ACC112 (cell line): ENCODE results near the gene ZFYVE21.

Experiments
- H2AFZ ChIP-seq: fragments of 200-600 bp; sonication (generic); one replicate; pipeline ENCODE4 v1.6.0; 2017; ENCODE audit warnings: antibody characterized with exemption, low read length; ENCODE audit not compliant: unreplicated experiment
- H3K27ac ChIP-seq: fragments of 200-600 bp; sonication (generic); 2 replicates; pipeline ENCODE4 v1.5.1; 2014; ENCODE audit warnings: low read depth, mild to moderate bottlenecking, antibody characterized with exemption, low read length, moderate library complexity
- H3K27me3 ChIP-seq: fragments of 200-600 bp; sonication (generic); 2 replicates; pipeline ENCODE4 v1.6.1; 2014; ENCODE audit warnings: mild to moderate bottlenecking, antibody characterized with exemption, low read length, moderate library complexity, mixed read lengths; ENCODE audit not compliant: insufficient read depth
- H3K36me3 ChIP-seq: fragments of 200-600 bp; sonication (generic); 2 replicates; pipeline ENCODE4 v1.6.1; 2016; ENCODE audit warnings: mild to moderate bottlenecking, antibody characterized with exemption, low read length, moderate library complexity, mixed read lengths; ENCODE audit not compliant: insufficient read depth
- H3K4me1 ChIP-seq: fragments of 200-600 bp; sonication (generic); one replicate; pipeline ENCODE4 v1.6.1; 2016; ENCODE audit warnings: low read length, mixed read lengths; ENCODE audit not compliant: insufficient read depth, unreplicated experiment, control insufficient read depth
- H3K4me3 ChIP-seq: fragments of 200-600 bp; sonication (generic); 2 replicates; pipeline ENCODE4 v1.5.1; 2014; ENCODE audit warnings: mild to moderate bottlenecking, low read depth, low read length
- H3K79me2 ChIP-seq: fragments of 200-600 bp; sonication (generic); one replicate; pipeline ENCODE4 v1.6.0; 2016; ENCODE audit warnings: low read length; ENCODE audit not compliant: control insufficient read depth, unreplicated experiment, insufficient read depth

ZFYVE21 gene

DNA sequence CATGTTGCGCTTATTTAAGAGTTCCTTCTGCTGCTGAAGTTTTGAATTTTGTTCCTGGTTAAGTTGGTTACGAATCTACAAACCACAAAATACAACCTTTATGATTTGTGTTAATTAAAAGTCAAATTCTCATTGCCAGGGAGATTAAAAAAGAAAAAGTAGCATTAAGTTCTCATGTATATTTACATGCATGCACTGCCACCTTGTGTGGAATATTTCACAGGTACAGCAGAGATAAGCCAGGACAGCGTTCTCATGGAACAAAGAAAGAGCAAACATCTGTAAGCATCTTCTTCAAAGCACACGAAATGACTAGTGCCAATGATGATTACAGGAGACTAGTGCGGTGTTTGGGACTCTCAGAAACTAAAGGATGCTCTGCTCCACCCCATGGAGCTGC lies 34.2 kb downstream of the ZFYVE21 start:
- no peaks in the 10 kb centered on the region for H3K36me3 ChIP-seq
- no peaks in the 10 kb centered on the region for H3K79me2 ChIP-seq
- no peak overlapping the region for H3K27ac ChIP-seq
- no peak overlapping the region for H3K4me3 ChIP-seq
- H2AFZ ChIP-seq: no peak overlapping the region
- no peaks in the 10 kb centered on the region for H3K27me3 ChIP-seq
- H3K4me1 ChIP-seq: peaks cover 15% of the 10 kb centered on the region

DNA sequence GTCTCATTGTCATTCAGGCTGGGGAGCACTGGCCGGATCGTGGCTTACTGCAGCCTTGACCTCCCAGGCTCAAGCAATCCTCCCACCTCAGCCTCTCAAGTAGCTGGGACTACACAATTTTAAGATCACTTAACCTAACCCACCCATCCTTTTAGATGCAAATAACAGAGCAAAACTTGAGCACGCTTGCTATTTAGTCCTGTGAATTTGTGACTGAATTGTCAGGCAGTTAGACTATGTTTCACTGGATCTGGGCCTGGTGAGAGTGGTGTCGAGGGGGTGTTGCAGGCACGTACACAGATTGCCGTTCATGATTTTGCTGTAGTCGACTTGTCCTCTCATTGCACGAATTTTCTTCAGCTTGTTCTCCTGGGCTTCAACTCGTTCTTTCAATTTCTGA lies 38.2 kb downstream of the ZFYVE21 start:
- Histone ChIP-seq H3K4me1 (peaks cover 15% of the 10 kb centered on the region), H3K79me2 (no peaks in the 10 kb centered on the region), H2AFZ (no peak overlapping the region), H3K36me3 (no peaks in the 10 kb centered on the region), H3K27me3 (no peaks in the 10 kb centered on the region), H3K27ac (no peak overlapping the region), H3K4me3 (no peak overlapping the region)

DNA sequence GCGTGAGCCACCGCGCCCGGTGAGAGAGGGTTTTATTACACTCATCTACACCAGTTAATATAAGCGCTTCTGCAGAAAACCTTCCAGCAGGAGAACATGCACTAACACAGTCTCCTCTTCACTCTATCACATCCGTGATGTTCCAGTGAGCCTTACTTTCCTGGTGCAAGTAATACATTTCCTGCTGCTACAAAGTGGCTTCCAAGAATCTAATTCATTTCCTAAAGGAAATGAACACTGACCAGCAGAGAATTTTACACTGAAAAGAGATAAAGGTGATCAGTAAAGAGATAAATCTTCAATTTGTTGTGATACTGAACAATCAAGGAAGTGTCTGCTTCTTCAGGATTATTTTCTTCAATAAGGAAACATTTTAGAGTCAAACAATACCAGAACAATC lies 39.5 kb downstream of the ZFYVE21 start:
- Histone ChIP-seq H3K27ac (no peak overlapping the region), H3K27me3 (no peaks in the 10 kb centered on the region), H3K79me2 (no peaks in the 10 kb centered on the region), H3K36me3 (no peaks in the 10 kb centered on the region), H2AFZ (no peak overlapping the region), H3K4me1 (peaks cover 10% of the 10 kb centered on the region), H3K4me3 (no peak overlapping the region)

DNA sequence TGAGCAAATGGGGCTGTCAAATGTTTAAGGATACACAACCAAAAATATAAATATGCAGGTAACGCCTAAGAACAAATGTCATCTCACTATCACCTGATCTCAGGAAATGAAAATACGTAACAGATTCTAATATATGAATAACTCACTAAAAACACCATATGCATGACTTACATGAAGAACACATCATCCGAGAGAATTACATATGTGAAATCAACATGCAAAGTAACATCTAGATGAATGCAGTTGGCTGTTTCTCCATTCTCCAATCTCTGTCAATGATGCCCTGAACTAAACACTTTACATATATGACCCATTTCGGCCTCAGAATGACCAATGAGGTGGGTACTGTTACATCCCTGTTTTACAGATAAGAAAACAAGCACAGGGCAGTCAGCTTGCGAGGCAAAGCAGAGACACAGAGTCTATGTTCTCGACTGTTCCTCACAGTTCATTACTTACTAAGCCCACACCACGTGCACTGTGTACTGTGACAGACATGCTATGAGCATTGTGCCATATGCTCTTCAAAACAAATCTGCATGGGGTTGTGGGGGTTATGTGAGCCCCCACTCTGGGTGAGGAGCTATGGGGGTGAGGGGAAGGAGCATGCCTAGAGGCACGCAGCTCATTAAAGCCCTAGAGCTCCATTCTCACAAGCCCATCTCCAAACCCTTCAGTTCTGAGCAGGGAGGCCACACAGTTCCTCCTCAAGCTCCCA lies 42.6 kb downstream of the ZFYVE21 start:
- H3K36me3 ChIP-seq: no peaks in the 10 kb centered on the region
- peaks cover 4% of the 10 kb centered on the region for H3K4me1 ChIP-seq
- no peaks in the 10 kb centered on the region for H3K79me2 ChIP-seq
- H3K27me3 ChIP-seq: no peaks in the 10 kb centered on the region
- H2AFZ ChIP-seq: no peak overlapping the region
- H3K27ac ChIP-seq: no peak overlapping the region
- no peak overlapping the region for H3K4me3 ChIP-seq

DNA sequence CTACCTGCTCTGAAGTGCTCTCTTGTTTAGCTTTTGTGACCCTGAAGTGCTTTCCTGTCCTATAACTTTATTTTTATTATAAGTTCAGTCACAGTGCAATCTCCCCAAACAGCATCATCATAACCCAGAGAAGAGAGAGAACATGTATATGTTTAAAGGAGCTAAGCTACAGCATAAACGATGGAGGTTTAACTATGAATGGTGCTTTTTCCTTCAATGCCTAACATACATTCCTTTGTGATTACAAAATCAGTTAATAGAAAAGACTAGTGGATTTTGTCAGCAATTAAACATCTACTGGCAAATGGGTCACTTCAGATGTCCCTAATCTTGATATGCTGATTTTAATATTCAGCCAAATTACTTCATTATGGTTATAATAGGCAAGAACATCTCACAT lies 46.4 kb downstream of the ZFYVE21 start:
- H3K27me3 ChIP-seq: no peaks in the 10 kb centered on the region
- H2AFZ ChIP-seq: no peak overlapping the region
- no peaks in the 10 kb centered on the region for H3K79me2 ChIP-seq
- H3K36me3 ChIP-seq: no peaks in the 10 kb centered on the region
- no peak overlapping the region for H3K27ac ChIP-seq
- H3K4me1 ChIP-seq: no peaks in the 10 kb centered on the region
- H3K4me3 ChIP-seq: no peak overlapping the region

DNA sequence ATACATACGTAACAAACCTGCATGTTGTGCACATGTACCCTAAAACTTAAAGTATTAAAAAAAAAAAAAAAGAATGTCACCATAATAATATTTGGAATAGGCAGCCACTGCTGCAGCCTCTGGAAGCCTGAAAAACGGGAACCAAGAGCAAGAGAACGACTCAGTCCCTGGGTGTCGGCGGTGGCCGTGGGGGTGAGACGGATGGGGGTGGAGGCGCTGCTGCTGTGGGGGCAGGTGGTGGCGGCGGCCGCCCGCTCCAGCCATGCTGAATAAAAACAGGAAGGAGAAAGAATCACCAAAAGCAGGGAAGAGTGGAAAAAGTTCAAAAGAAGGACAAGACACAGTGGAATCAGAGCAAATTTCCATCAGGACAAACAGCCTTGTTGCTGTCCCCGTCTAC lies 46.9 kb downstream of the ZFYVE21 start:
- no peak overlapping the region for H3K27ac ChIP-seq
- no peak overlapping the region for H3K4me3 ChIP-seq
- H3K4me1 ChIP-seq: no peaks in the 10 kb centered on the region
- H3K27me3 ChIP-seq: no peaks in the 10 kb centered on the region
- no peaks in the 10 kb centered on the region for H3K36me3 ChIP-seq
- no peaks in the 10 kb centered on the region for H3K79me2 ChIP-seq
- no peak overlapping the region for H2AFZ ChIP-seq

DNA sequence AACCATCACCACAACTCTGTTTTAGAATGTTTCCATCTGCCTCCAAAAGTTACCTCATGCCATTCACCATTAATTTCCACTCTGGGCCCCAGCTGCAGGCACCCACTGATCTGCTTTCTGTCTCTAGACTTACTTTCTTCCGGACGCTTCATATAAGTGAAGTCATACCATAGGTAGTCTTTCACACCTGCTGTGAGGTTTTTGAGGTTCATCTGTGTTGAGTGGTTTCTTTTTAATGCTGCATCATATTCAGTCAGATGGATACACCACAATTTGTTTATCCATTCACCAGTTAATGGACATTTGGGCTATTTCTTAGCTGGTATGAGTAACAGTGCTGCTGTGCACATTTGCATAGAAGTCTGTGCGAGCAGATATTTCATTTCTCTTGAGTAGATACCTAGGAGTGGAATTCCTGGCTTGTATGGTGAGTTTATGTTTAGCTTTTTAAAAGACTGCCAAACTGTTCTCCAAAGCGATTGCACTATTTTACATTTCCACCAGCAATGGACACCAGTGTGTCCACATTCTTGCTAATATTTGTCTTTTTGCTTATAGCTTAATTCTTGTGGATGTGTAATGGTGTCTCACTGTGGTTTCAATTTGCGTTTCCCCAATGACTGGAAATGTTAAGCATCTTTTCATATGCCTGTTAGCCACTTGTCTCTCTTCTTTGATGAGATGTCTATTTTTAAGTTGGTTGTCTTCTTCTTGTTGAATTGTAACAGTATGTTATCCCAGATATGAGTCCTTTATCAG lies 48.3 kb downstream of the ZFYVE21 start:
- H3K27ac ChIP-seq: no peak overlapping the region
- no peak overlapping the region for H3K4me3 ChIP-seq
- no peak overlapping the region for H2AFZ ChIP-seq
- H3K36me3 ChIP-seq: no peaks in the 10 kb centered on the region
- no peaks in the 10 kb centered on the region for H3K79me2 ChIP-seq
- H3K27me3 ChIP-seq: no peaks in the 10 kb centered on the region
- H3K4me1 ChIP-seq: no peaks in the 10 kb centered on the region

DNA sequence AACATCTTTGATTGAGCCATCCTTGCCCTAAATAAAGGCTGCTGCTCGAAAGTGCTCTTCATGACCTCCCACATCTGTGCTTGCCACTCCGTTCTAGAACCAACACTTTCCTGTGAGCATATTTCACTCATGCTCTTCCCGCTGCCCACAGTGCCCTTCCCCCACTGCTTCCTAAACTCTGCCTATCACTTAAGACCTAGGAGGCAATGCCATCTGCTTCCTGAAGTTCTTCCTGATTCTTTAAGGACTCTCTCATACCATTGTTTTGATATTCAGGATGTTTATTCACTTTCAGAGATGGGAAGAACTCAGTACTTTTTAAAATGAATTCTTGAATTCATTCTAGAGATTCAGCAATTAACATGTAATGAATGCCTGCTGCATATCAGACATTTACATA lies 49.9 kb downstream of the ZFYVE21 start:
- H3K4me3 ChIP-seq: no peak overlapping the region
- no peaks in the 10 kb centered on the region for H3K27me3 ChIP-seq
- no peaks in the 10 kb centered on the region for H3K36me3 ChIP-seq
- H3K4me1 ChIP-seq: no peaks in the 10 kb centered on the region
- H3K79me2 ChIP-seq: no peaks in the 10 kb centered on the region
- no peak overlapping the region for H3K27ac ChIP-seq
- H2AFZ ChIP-seq: no peak overlapping the region

DNA sequence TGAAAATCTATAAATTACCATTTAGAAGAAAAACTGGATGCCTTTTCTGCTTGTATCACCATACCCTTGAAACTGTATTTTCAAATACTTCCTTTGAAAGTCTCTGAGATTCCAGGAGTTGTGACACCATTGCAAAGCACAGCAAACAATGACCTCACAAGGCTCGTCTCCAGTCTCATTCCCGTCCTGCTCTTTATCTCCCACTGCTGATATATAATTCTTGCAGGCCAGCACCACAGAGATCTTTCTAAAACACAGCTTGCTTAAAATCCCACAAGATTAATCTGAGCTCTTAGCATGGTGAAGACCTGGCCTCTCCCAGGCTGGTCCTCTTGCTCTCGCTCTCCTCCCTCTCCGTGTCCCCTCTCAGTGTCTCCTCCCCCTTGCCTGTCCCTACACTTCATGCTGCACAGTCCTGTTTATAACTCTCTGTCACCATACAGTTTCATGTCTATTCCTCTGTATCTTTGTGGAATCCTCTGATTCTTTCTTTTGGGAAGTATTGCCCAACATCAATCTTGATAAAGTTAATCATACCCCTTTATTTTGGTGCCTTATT lies 51.8 kb downstream of the ZFYVE21 start:
- Histone ChIP-seq H3K79me2 (no peaks in the 10 kb centered on the region), H3K36me3 (no peaks in the 10 kb centered on the region), H2AFZ (no peak overlapping the region), H3K27me3 (no peaks in the 10 kb centered on the region), H3K27ac (no peak overlapping the region), H3K4me3 (no peak overlapping the region), H3K4me1 (no peaks in the 10 kb centered on the region)

DNA sequence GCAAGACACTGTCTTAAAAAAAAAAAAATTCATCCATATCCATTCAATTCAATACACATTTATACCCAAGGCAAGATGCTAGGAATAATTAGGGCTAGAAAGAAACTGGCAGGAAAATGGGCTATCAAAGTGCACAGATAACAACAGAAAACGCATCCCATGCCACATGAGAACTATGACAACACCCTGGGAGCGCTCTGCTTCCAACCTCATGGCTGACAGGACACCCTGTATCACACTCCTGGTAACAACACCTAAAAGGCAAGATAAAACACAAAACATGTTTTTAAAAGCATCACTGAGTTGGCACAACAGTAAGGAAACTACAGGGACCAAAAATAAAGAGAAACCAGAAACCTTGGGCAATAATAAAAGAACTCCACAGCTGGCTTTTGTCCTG lies 54.9 kb downstream of the ZFYVE21 start:
- H3K27ac ChIP-seq: no peak overlapping the region
- H3K4me1 ChIP-seq: no peaks in the 10 kb centered on the region

DNA sequence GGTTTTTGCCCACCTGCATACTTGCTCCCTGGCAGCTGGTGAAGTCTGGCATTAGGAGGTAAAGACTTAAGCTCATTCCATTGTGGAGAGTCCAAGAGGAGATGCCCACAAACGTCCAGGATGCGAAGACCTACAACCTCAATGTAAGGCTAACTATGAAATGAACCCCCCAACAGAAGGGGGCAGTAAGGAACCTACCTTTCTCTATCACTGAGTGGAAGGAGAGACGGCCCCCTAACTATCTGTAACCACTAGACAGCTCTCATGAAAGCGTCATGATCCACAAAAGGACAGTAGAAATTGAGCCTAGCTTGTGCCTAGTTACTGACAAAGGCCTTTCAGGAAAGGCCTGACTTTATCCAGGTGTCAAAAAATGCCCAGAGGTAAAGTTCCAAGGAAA lies 55.3 kb downstream of the ZFYVE21 start:
- no peaks in the 10 kb centered on the region for H3K27me3 ChIP-seq
- no peak overlapping the region for H3K4me3 ChIP-seq
- no peaks in the 10 kb centered on the region for H3K4me1 ChIP-seq
- no peak overlapping the region for H3K27ac ChIP-seq
- H3K36me3 ChIP-seq: no peaks in the 10 kb centered on the region
- no peaks in the 10 kb centered on the region for H3K79me2 ChIP-seq
- H2AFZ ChIP-seq: no peak overlapping the region

More for the DNA sequence above, 54.9 kb downstream of the ZFYVE21 start:
- H3K79me2 ChIP-seq: no peaks in the 10 kb centered on the region
- H2AFZ ChIP-seq: no peak overlapping the region
- no peak overlapping the region for H3K4me3 ChIP-seq
- no peaks in the 10 kb centered on the region for H3K27me3 ChIP-seq
- no peaks in the 10 kb centered on the region for H3K36me3 ChIP-seq
